Epithelial cell of proximal tubule (primary cell): ENCODE data around the gene CCT6B. TPM values are rescaled to one million over a fixed set of nuclear protein-coding genes. Genes with fewer than 3 reads are reported as not detected.

Experiments
- DNase-seq: peaks from one replicate; pipeline ENCODE4 v3.0.0-alpha.2; 2011; ENCODE audit warnings: low read depth
- H3K4me3 ChIP-seq: 2 replicates; pipeline ENCODE4 v1.5.1; 2011; ENCODE audit warnings: low read depth, mild to moderate bottlenecking, low read length
- CTCF ChIP-seq: conservative IDR thresholded peaks from 2 replicates; pipeline ENCODE4 v1.5.1; 2012; ENCODE audit warnings: low read depth, mild to moderate bottlenecking, low read length
- total RNA-seq: library from RNA; depleted of rRNA; stranded (reverse); fragments of >200 nt; gene quantifications from 2 replicates; pipeline ENCODE4 v1.2.3, GENCODE V29; 2015

The CCT6B gene
- 0.36 and 4.4 TPM in 2 replicates for total RNA-seq

- no peak for TF ChIP-seq CTCF
- DNase-seq, result peak; percentile 71
These were observed at the start of gene CCT6B, which contains the start of gene ZNF830 for GRCh38 chr17:34961093-34961911. Gene CCT6B, minus strand, starts transcription at chr17:34961460. Its CDS starts 67 bp downstream, at chr17:34961393. Gene ZNF830, plus strand, starts transcription at chr17:34961540. Its CDS starts 27 bp downstream, at chr17:34961567.

GRCh38 chr17:35010093-35010492, 48.8 kb upstream of the CCT6B start:
- DNase-seq, result no peak
- H3K4me3 ChIP-seq, result no peak overlapping the region
- TF ChIP-seq CTCF, result no peak

More at GRCh38 chr17:34961093-34961911, at the start of gene CCT6B, which contains the start of gene ZNF830:
- peak within 1 kb of the TSS; percentile 87 for H3K4me3 ChIP-seq

GRCh38 chr17:35006961-35007360, 45.7 kb upstream of the CCT6B start:
- no peak overlapping the region for H3K4me3 ChIP-seq
- no peak for DNase-seq
- TF ChIP-seq CTCF, result no peak

- no peak overlapping the region for H3K4me3 ChIP-seq
- no peak for DNase-seq
- TF ChIP-seq CTCF, result no peak
These were observed 45.1 kb upstream of the CCT6B start for GRCh38 chr17:35006345-35006744.

GRCh38 chr17:35003778-35004177, 42.5 kb upstream of the CCT6B start:
- no peak overlapping the region for H3K4me3 ChIP-seq
- TF ChIP-seq CTCF, result no peak
- no peak for DNase-seq

GRCh38 chr17:35002876-35003551, 41.8 kb upstream of the CCT6B start:
- no peak overlapping the region for H3K4me3 ChIP-seq
- no peak for TF ChIP-seq CTCF
- DNase-seq, result no peak
